HG02870 (cell line): Measurements from ENCODE around the gene NPLOC4.

Experiments
- ATAC-seq: cut with Tn5 transposase; IDR thresholded peaks from one replicate; pipeline ENCODE4 v1.9.1; 2021; ENCODE audit warnings: mild to moderate bottlenecking, moderate library complexity; ENCODE audit not compliant: unreplicated experiment

NPLOC4 gene

GRCh38 chr17:81664051-81664470 lies 27.1 kb upstream of the NPLOC4 start:
- no peak for ATAC-seq

- ATAC-seq = no peak
Measured at GRCh38 chr17:81662002-81662401, 25.1 kb upstream of the NPLOC4 start.

- ATAC-seq = no peak
Measured at GRCh38 chr17:81660441-81660840, 23.5 kb upstream of the NPLOC4 start.

GRCh38 chr17:81659038-81659437 lies 22.1 kb upstream of the NPLOC4 start:
- no peak for ATAC-seq

- ATAC-seq = no peak
Measured at GRCh38 chr17:81656835-81657234, 19.9 kb upstream of the NPLOC4 start.

GRCh38 chr17:81656118-81656743 lies 19.3 kb upstream of the NPLOC4 start, which contains the start of gene PDE6G:
Gene PDE6G, minus strand, starts transcription at chr17:81656542. Its CDS starts 3,237 bp downstream, at chr17:81653305.
- ATAC-seq = no peak

- no peak for ATAC-seq
Measured at GRCh38 chr17:81655378-81656117, 18.6 kb upstream of the NPLOC4 start.

- no peak for ATAC-seq
Measured at GRCh38 chr17:81652906-81653771, 16.2 kb upstream of the NPLOC4 start.

- ATAC-seq = no peak
Measured at GRCh38 chr17:81651692-81652091, 14.8 kb upstream of the NPLOC4 start.

- no peak for ATAC-seq
Measured at GRCh38 chr17:81650951-81651350, 14.0 kb upstream of the NPLOC4 start.

GRCh38 chr17:81648707-81649085 lies 11.8 kb upstream of the NPLOC4 start:
- no peak for ATAC-seq

GRCh38 chr17:81648013-81648706 lies 11.2 kb upstream of the NPLOC4 start:
- ATAC-seq = no peak

GRCh38 chr17:81647640-81648012 lies 10.7 kb upstream of the NPLOC4 start:
- ATAC-seq = no peak

GRCh38 chr17:81646869-81647600 lies 10.1 kb upstream of the NPLOC4 start:
- ATAC-seq = no peak

- ATAC-seq = no peak
Measured at GRCh38 chr17:81644976-81645952, 8.4 kb upstream of the NPLOC4 start.

GRCh38 chr17:81644496-81644895 lies 7.6 kb upstream of the NPLOC4 start:
- ATAC-seq = no peak

GRCh38 chr17:81641825-81642489 lies 5.0 kb upstream of the NPLOC4 start:
- ATAC-seq = no peak

- ATAC-seq = no peak
Measured at GRCh38 chr17:81640011-81640410, 3.1 kb upstream of the NPLOC4 start.

- no peak for ATAC-seq
Measured at GRCh38 chr17:81638683-81639082, 1.8 kb upstream of the NPLOC4 start.
